ENCODE data around the gene TRMT11.
"Not testable (repeated sequence)": the region's sequence is repeated elsewhere in the genome, so short reads cannot be mapped to it uniquely, and the experiment has no call there.

The TRMT11 gene

GRCh38 chr6:125994670-125995488 lies 8.5 kb downstream of the TRMT11 start:
- no peak for DNase-seq

- peak; percentile 65 for DNase-seq
These were observed 9.7 kb downstream of the TRMT11 start for GRCh38 chr6:125995972-125996580.

- no peak for DNase-seq
These were observed 16.7 kb downstream of the TRMT11 start for GRCh38 chr6:126002755-126003679.

- DNase-seq, result no peak
These were observed 21.5 kb downstream of the TRMT11 start for GRCh38 chr6:126007800-126008199.

- no peak for DNase-seq
These were observed 23.7 kb downstream of the TRMT11 start for GRCh38 chr6:126010040-126010439.

- no peak for DNase-seq
These were observed 29.5 kb downstream of the TRMT11 start for GRCh38 chr6:126015863-126016262.

GRCh38 chr6:126016591-126016990 lies 30.3 kb downstream of the TRMT11 start:
- DNase-seq, result no peak

- no peak for DNase-seq
These were observed 31.3 kb downstream of the TRMT11 start for GRCh38 chr6:126017668-126018067.

GRCh38 chr6:126020305-126021050 lies 34.1 kb downstream of the TRMT11 start:
- DNase-seq, result no peak

GRCh38 chr6:126023474-126023873 lies 37.1 kb downstream of the TRMT11 start:
- not testable (repeated sequence) for DNase-seq

- no peak for DNase-seq
These were observed 39.7 kb downstream of the TRMT11 start for GRCh38 chr6:126026001-126026400.

- DNase-seq, result no peak
These were observed 41.3 kb downstream of the TRMT11 start for GRCh38 chr6:126027601-126028000.

GRCh38 chr6:126030045-126030444 lies 43.7 kb downstream of the TRMT11 start:
- no peak for DNase-seq

GRCh38 chr6:126033696-126034095 lies 47.4 kb downstream of the TRMT11 start:
- no peak for DNase-seq

GRCh38 chr6:126034656-126035055 lies 48.3 kb downstream of the TRMT11 start:
- no peak for DNase-seq

GRCh38 chr6:126035764-126036163 lies 49.4 kb downstream of the TRMT11 start:
- DNase-seq, result no peak

GRCh38 chr6:126038234-126038633 lies 51.9 kb downstream of the TRMT11 start:
- no peak for DNase-seq

GRCh38 chr6:126039284-126039683 lies 52.9 kb downstream of the TRMT11 start:
- DNase-seq, result no peak

GRCh38 chr6:126040394-126040793 lies 54.1 kb downstream of the TRMT11 start:
- no peak for DNase-seq

GRCh38 chr6:126040826-126041225 lies 54.5 kb downstream of the TRMT11 start:
- DNase-seq, result no peak

- DNase-seq, result no peak
These were observed 55.2 kb downstream of the TRMT11 start for GRCh38 chr6:126041516-126041915.

GRCh38 chr6:126042001-126042419 lies 55.7 kb downstream of the TRMT11 start:
- no peak for DNase-seq

- DNase-seq, result no peak
These were observed 61.3 kb downstream of the TRMT11 start for GRCh38 chr6:126047648-126048047.
